ENCODE measurements around the gene HERC6. TPM values are rescaled to one million over a fixed set of nuclear protein-coding genes. Genes with fewer than 3 reads are reported as not detected.

HERC6 gene
- total and polyA plus RNA-seq, 2 of the 8 experiments (the other 6 are each of a cell fraction or from before 2014, with no cell fraction given): 3.7 to 3.8 TPM

DNA sequence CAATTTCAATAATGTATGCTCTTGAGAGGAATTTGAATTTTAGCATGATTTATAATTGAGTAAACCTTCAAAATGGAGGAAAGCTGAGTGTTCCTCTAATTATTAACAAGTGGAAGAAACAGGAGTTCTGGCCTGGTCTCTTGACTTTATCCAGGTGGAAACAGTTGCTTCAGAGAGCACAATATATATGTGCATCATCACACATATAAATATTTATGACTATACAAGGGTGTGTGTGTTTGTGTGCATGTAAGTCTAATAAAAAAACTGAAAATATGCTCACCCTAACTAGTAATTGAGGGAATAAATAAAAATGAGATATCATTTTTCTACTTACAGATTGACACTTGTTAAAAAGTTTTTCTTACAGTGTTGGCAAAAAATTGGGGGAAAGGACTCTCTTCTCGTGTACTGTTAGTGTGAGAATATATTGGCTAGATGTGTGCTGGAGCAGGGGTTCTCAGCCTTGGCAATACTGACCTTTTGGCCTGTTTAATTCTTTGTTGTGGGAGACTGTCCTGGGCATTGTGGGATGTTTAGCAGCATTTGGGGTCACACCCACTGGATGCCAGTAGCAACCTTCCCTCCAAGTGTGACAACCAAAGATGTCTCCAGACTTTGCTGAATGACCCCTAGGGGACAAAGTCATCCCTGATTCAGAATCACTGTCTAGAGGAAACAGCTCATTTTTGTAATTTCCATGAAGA, 57.5 kb downstream of the HERC6 start:
- Histone ChIP-seq H2AK5ac (ENCODE audit: low read depth, low read length) (no peak overlapping the region), H3K9ac (replicated peaks in 1 of 4; ENCODE audit: extremely low read depth in 1 of 4, low read depth in 3 of 4, low read length in 3 of 4) (no peak overlapping the region), H4K20me1 (replicated peaks in 1 of 2; ENCODE audit: control insufficient read depth in 1 of 2, insufficient read depth in 2 of 2, low read length in 2 of 2) (no peaks in the 10 kb centered on the region), H4K91ac (replicated peaks; ENCODE audit: insufficient read length, low read length) (no peak overlapping the region), H3K27ac (ENCODE audit: low read depth, low read length) (no peak overlapping the region), H3K79me1 (ENCODE audit: low read depth, low read length) (no peaks in the 10 kb centered on the region), H3K23me2 (ENCODE audit: low read depth, low read length) (no peaks in the 10 kb centered on the region; the same call in 1 of the 2 replicates), H3K4me1 (replicated peaks in 1 of 4; ENCODE audit: control insufficient read depth in 3 of 4, insufficient read depth in 4 of 4, low read length in 3 of 4) (peaks cover 0 to 4% (median 0%) of the 10 kb centered on the region in 4 experiments; a peak in 2 of 7 replicates), H3K27me3 (replicated peaks in 1 of 4; ENCODE audit: control insufficient read depth in 3 of 4, extremely low read depth in 1 of 4, insufficient read depth in 3 of 4, low read length in 3 of 4) (no peaks in the 10 kb centered on the region), H2AFZ (ENCODE audit: low read length) (no peak overlapping the region), H3K14ac (ENCODE audit: insufficient read length) (no peak overlapping the region), H4K5ac (ENCODE audit: insufficient read length, low read depth, low read length) (no peak overlapping the region), H2BK5ac (ENCODE audit: low read depth, low read length) (no peak overlapping the region), H3K36me3 (ENCODE audit: control insufficient read depth in 2 of 4, insufficient read depth in 4 of 4, low read length in 3 of 4) (no peaks in the 10 kb centered on the region; a peak in 1 of 8 replicates), H3K18ac (ENCODE audit: extremely low read depth, low read length) (no peak overlapping the region), H3K56ac (replicated peaks; ENCODE audit: insufficient read length, low read depth, low read length) (no peak overlapping the region), H3K23ac (ENCODE audit: insufficient read length) (no peak overlapping the region), H3K4me2 (ENCODE audit: insufficient read depth in 1 of 2, low read depth in 2 of 2, low read length in 2 of 2) (no peak overlapping the region), H2BK120ac (replicated peaks; ENCODE audit: low read depth, low read length) (no peak overlapping the region), H3K9me3 (ENCODE audit: insufficient read depth in 2 of 2, low read depth in 1 of 2, low read length in 1 of 2) (no peaks in the 10 kb centered on the region; a peak in 1 of 4 replicates), H3K4me3 (ENCODE audit: extremely low read depth in 1 of 4, insufficient read depth in 2 of 4, low read depth in 3 of 4, low read length in 4 of 4) (no peak overlapping the region), H3K79me2 (ENCODE audit: control insufficient read depth in 1 of 2, insufficient read depth in 2 of 2, low read length in 2 of 2) (no peaks in the 10 kb centered on the region), H2BK20ac (ENCODE audit: low read length) (no peak overlapping the region), H4K8ac (ENCODE audit: extremely low read depth, insufficient read depth, low read length) (no peak overlapping the region), H2BK12ac (ENCODE audit: low read depth, low read length) (no peak overlapping the region), H2BK15ac (ENCODE audit: low read length) (no peak overlapping the region), H3K4ac (replicated peaks; ENCODE audit: insufficient read length, low read depth, low read length) (no peak overlapping the region)
- DNase-seq (ENCODE audit: low read depth in 1 of 2, low spot score in 2 of 2) (no peak), FAIRE-seq (no peak)
- POLR2A ChIA-PET (ENCODE audit: partially characterized antibody): no interaction called here
- CTCF ChIA-PET (ENCODE audit: partially characterized antibody): interaction anchor here (0.7 to 0.9 kb wide), 2 partner anchors 8 to 97 kb away, joined by 3 read pairs; no protein-coding TSS in a partner anchor
- 100% methylated on average over 1 of the region's 1 CpG; no CpG with 5 or more reads in 1 of the 2 experiments for WGBS, 2 experiments (ENCODE audit: extremely low coverage in 1 of 2, insufficient coverage in 1 of 2, insufficient read length in 1 of 2, insufficient replicate concordance in 2 of 2, low coverage in 1 of 2, low lambda C conversion rate in 2 of 2, missing lambda C conversion rate in 1 of 2)
- TF ChIP-seq POLR2AphosphoS5 (IDR thresholded peaks at IDR 0.05; ENCODE audit: low read depth, low read length) (no peak), GTF2F1 (IDR thresholded peaks at IDR 0.05; ENCODE audit: borderline replicate concordance, low read depth, low read length) (no peak)

All from H1 (cell line).